ENCODE measurements around the gene ENC1. TPM values are rescaled to one million over a fixed set of nuclear protein-coding genes. Genes with fewer than 3 reads are reported as not detected.
A peak's percentile ranks its signal among the peaks of the same experiment; 100 is the strongest.

Gene ENC1
- total and polyA plus RNA-seq, 2 of the 8 experiments (the other 6 are each of a cell fraction or from before 2014, with no cell fraction given) = 5.5 to 13.2 TPM

- CTCF ChIA-PET (ENCODE audit: partially characterized antibody) = interaction anchor here (1.1 to 1.9 kb wide), 2 partner anchors 9 to 763 kb away, joined by 4 to 5 read pairs; no protein-coding TSS in a partner anchor
- H3K18ac ChIP-seq (ENCODE audit: extremely low read depth, low read length) = no peak overlapping the region
- no peak overlapping the region for H3K9ac ChIP-seq (replicated peaks in 1 of 4; ENCODE audit: extremely low read depth in 1 of 4, low read depth in 3 of 4, low read length in 3 of 4)
- no peak overlapping the region for H3K4me3 ChIP-seq (ENCODE audit: extremely low read depth in 1 of 4, insufficient read depth in 2 of 4, low read depth in 3 of 4, low read length in 4 of 4)
- no peaks in the 10 kb centered on the region for H3K79me1 ChIP-seq (ENCODE audit: low read depth, low read length)
- no peaks in the 10 kb centered on the region for H3K4me1 ChIP-seq (replicated peaks in 1 of 4; ENCODE audit: control insufficient read depth in 3 of 4, insufficient read depth in 4 of 4, low read length in 3 of 4)
- no peak overlapping the region for H3K56ac ChIP-seq (replicated peaks; ENCODE audit: insufficient read length, low read depth, low read length)
- no peaks in the 10 kb centered on the region for H3K79me2 ChIP-seq (ENCODE audit: control insufficient read depth in 1 of 2, insufficient read depth in 2 of 2, low read length in 2 of 2)
- no peak overlapping the region for H2AK5ac ChIP-seq (ENCODE audit: low read depth, low read length)
- H2BK20ac ChIP-seq (ENCODE audit: low read length) = no peak overlapping the region
- H4K8ac ChIP-seq (ENCODE audit: extremely low read depth, insufficient read depth, low read length) = no peak overlapping the region
- H2BK5ac ChIP-seq (ENCODE audit: low read depth, low read length) = no peak overlapping the region
- 0 out of 2 replicates have a peak overlapping the region, but pooled peaks have one; percentile 26 for H2AFZ ChIP-seq (ENCODE audit: low read length)
- no peak overlapping the region for H4K91ac ChIP-seq (replicated peaks; ENCODE audit: insufficient read length, low read length)
- POLR2A ChIA-PET (ENCODE audit: partially characterized antibody) = no interaction called here
- H2BK15ac ChIP-seq (ENCODE audit: low read length) = no peak overlapping the region
- H3K14ac ChIP-seq (ENCODE audit: insufficient read length) = no peak overlapping the region
- no peak overlapping the region for H3K23ac ChIP-seq (ENCODE audit: insufficient read length)
- H3K23me2 ChIP-seq (ENCODE audit: low read depth, low read length) = no peaks in the 10 kb centered on the region
- no peak for FAIRE-seq
- no peaks in the 10 kb centered on the region for H3K36me3 ChIP-seq (ENCODE audit: control insufficient read depth in 2 of 4, insufficient read depth in 4 of 4, low read length in 3 of 4)
- no peak overlapping the region for H4K5ac ChIP-seq (ENCODE audit: insufficient read length, low read depth, low read length)
- DNase-seq (ENCODE audit: low read depth in 1 of 2, low spot score in 2 of 2) = no peak
- 86% methylated on average over 5 of the region's 5 CpGs; no CpG with 5 or more reads in 1 of the 2 experiments for WGBS, 2 experiments (ENCODE audit: extremely low coverage in 1 of 2, insufficient coverage in 1 of 2, insufficient read length in 1 of 2, insufficient replicate concordance in 2 of 2, low coverage in 1 of 2, low lambda C conversion rate in 2 of 2, missing lambda C conversion rate in 1 of 2)
- no peak overlapping the region for H3K27ac ChIP-seq (ENCODE audit: low read depth, low read length)
- no peak overlapping the region for H3K4me2 ChIP-seq (ENCODE audit: insufficient read depth in 1 of 2, low read depth in 2 of 2, low read length in 2 of 2)
- H2BK12ac ChIP-seq (ENCODE audit: low read depth, low read length) = no peak overlapping the region
- H3K9me3 ChIP-seq (ENCODE audit: insufficient read depth in 2 of 2, low read depth in 1 of 2, low read length in 1 of 2) = no peaks in the 10 kb centered on the region
- TF ChIP-seq SIN3A (conservative IDR thresholded peaks at IDR 0.05 in 1 of 2, IDR thresholded peaks at IDR 0.05 in 1 of 2; ENCODE audit: low read depth in 1 of 2, low read length in 2 of 2) (no peak), EGR1 (IDR thresholded peaks at IDR 0.05; ENCODE audit: borderline replicate concordance, low read depth, low read length) (no peak), GTF2F1 (IDR thresholded peaks at IDR 0.05; ENCODE audit: borderline replicate concordance, low read depth, low read length) (no peak), USF2 (IDR thresholded peaks at IDR 0.05; ENCODE audit: low read length) (no peak), SUZ12 (IDR thresholded peaks at IDR 0.05; ENCODE audit: low read length) (no peak), RAD21 (IDR thresholded peaks at IDR 0.05 in 1 of 2, conservative IDR thresholded peaks at IDR 0.05 in 1 of 2; ENCODE audit: low read depth in 2 of 2, low read length in 2 of 2) (no peak), SP1 (IDR thresholded peaks at IDR 0.05; ENCODE audit: low read depth, low read length) (no peak), EP300 (IDR thresholded peaks at IDR 0.05; ENCODE audit: borderline replicate concordance in 1 of 2, low read depth in 2 of 2, low read length in 2 of 2) (no peak)
- no peaks in the 10 kb centered on the region for H3K27me3 ChIP-seq (replicated peaks in 1 of 4; ENCODE audit: control insufficient read depth in 3 of 4, extremely low read depth in 1 of 4, insufficient read depth in 3 of 4, low read length in 3 of 4)
- H3K4ac ChIP-seq (replicated peaks; ENCODE audit: insufficient read length, low read depth, low read length) = no peak overlapping the region
- no peaks in the 10 kb centered on the region for H4K20me1 ChIP-seq (replicated peaks in 1 of 2; ENCODE audit: control insufficient read depth in 1 of 2, insufficient read depth in 2 of 2, low read length in 2 of 2)
- H2BK120ac ChIP-seq (replicated peaks; ENCODE audit: low read depth, low read length) = no peak overlapping the region
Observed at GRCh38 chr5:74664551-74664950, 24.0 kb upstream of the ENC1 start.
